PC-3 (cell line): ENCODE measurements around the gene ARHGEF6.

Experiments
- CTCF ChIP-seq: fragments of 300-600 bp; sonication (generic); conservative IDR thresholded peaks from 2 replicates; pipeline ENCODE4 v1.5.1; 2017; ENCODE audit warnings: antibody characterized with exemption, low read depth, mild to moderate bottlenecking, low read length
- EZH2phosphoT487 ChIP-seq: fragments of 300-600 bp; sonication (generic); IDR thresholded peaks from 2 replicates; pipeline ENCODE4 v1.6.1; 2018; ENCODE audit warnings: mild to moderate bottlenecking, antibody characterized with exemption, low read length, borderline replicate concordance

- TF ChIP-seq EZH2phosphoT487 (no peak), CTCF (no peak)
Observed at GRCh38 chrX:136650811-136651210, 129.9 kb downstream of the ARHGEF6 start.
